GM18507 (cell line): ENCODE measurements around the gene GPX8.

Source experiments
- DNase-seq: peaks from one replicate; pipeline ENCODE4 v3.0.0; 2011; ENCODE audit warnings: low read depth; ENCODE audit not compliant: insufficient read length; ENCODE audit errors: extremely low spot score
- FAIRE-seq: peaks from 2 replicates; lab custom pipeline; 2011; peaks lifted over from hg19 to GRCh38; lab: Jason Lieb, UNC

GPX8 gene

DNA sequence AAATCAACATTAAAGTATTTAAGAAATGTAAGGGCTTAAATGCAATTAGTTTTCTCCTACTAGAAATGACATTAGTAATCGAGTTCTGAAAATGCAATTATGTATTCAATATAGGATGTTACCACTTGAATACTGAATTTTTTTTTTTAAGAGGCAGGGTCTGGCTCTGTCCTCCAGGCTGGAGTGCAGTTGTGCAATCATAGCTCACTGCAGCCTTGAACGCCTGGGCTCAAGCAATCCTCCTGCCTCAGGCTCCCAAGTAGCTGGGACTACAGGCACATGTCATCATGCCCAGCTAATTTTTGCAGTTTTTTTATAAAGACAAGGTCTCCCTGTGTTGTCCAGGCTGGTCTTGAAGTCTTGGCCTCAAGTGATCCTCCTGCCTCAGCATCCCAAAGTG, 11.5 kb downstream of the GPX8 start:
- no peak for FAIRE-seq
- DNase-seq: no peak

- DNase-seq: peak; percentile 63
- peak; percentile 80 for FAIRE-seq
These were observed 12.3 kb downstream of the GPX8 start for GRCh38 chr5:55172051-55172899.

DNA sequence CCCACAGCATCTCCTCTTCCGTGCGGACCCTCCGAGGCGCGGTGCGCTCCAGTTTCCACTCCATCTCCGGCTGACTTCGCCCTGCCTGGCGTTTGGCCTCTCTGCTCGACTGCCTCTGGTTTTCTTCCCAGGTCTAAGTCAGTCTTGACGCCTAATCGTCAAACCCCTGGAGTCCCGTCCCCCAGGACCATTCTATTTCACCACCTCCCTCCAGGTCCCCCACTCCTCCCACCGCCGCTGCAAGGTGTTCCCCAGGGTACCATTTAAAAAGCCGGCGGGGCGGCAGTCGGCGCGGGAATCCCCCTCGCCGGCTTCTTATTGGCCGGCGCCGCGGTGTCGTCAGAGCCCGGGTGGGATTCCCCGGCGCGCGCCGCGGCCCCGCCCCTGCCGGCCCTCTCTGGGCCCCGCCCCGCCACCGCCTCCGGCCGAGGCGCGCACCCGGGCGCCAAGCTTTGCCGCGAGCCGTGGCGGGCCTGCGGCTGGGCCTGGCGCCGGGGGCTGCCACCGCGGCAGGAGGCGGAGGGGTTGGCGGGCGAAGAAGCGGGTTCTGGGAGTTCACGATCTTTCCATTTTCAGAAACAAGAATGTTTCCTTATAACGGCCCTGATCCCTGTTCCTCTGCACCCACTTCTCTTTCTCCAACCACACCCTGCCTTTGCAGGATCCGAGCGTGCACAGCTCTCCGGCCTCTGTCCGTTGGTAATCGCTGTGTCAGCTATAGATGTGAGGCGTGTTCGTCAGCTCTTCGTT, 13.1 kb downstream of the GPX8 start, which contains the start of gene CDC20B:
Gene CDC20B, minus strand, starts transcription at position 241 of the 750 bp plus-strand sequence. Its CDS starts 177 bp downstream, at position 64.
- FAIRE-seq (peak; percentile 26), DNase-seq (peak; percentile 83)

DNA sequence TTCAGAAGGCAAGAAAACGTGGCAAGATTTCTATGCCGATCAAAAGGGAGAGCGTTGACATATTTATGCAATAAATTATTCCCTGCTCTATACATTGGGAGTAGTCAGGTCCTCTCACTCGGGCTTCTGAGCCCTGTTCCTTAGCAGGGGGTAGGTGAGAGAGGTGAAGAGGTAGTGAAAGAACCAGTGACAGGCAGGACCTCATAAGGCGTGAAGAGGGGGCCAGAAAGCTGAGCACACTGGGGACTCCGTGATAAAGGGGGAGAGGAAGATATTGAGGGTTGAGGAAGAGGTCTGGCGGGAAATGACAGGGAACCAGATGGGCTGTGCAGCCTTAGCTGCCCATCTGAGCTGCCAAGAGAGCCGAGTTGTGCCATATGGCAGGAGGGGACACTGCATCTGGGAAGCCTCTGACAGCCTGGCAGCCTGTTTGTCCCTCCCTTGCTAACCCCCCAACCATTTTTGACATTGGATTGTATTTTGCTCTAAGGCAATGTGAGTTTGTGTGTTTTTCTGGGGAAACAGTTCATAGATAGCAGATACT, 13.8 kb downstream of the GPX8 start:
- FAIRE-seq (no peak), DNase-seq (no peak)

DNA sequence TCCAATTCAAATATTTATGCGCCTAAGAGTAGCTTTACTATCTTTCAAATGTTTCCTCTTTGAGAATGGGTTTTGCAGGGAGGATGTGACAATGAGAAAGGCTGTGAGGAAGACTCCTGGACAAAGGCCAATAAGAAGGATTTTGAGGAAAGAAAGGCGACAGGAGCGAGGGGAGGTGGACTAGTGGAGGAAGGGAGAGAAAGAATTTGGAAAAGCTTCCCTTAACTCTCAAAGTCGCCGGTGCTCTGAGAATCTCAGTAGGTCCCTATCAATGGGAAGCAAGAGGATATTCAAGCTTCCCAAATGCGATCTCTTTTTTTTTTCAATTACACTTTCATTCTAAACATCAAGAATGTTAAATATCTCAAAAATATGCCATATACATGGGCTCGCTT, 15.8 kb downstream of the GPX8 start:
- FAIRE-seq (no peak), DNase-seq (no peak)

DNA sequence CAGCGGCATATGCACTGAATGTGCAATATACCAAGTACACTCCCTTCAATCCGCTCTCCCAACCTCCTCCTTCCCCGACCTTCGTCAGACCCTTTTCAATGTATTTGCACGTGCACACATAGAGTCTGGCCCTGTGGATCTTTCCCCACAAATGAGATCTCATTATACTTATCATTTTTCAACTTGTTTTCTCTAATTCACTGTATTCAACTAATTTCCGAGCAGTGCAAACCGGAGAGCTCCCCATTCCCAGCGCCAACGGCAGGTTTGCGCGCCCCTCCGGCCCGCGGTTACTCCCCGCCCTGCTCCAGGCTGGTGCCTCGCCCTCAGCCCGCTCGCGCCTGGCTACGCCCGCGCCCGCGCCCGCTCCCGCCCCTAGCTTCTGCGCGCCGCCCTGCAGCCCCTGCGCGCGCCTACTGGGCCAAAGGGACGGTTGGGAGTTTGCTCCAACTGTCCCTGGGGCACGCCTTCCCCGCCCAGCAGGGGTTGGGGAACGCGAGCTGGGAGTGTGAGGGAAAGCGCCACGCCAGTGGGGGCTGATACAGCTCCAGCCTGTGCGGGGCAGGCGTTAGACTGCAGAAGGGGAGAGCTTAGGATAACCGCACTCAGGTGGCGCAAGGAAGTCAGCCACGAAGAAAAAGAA, 16.3 kb downstream of the GPX8 start:
- DNase-seq: no peak
- no peak for FAIRE-seq

DNA sequence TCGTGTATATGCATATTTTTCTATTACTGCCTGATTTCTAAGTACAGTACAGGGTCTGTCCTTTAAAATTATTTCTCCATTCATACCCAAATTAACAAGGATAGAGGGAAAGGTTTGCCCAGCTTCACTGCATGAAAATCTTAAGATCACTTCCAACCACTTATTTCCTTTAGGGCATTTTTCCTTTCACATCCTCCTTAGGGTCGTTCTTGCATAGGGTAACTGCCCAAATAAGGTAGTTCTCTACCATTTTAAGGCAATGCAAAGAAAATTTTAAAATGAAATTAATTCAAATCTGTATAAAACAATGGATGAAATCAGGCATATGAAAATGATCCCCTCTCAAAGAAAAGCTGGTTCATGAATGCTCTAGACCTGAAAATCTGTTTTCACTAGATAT, 17.1 kb downstream of the GPX8 start:
- no peak for DNase-seq
- FAIRE-seq: no peak

DNA sequence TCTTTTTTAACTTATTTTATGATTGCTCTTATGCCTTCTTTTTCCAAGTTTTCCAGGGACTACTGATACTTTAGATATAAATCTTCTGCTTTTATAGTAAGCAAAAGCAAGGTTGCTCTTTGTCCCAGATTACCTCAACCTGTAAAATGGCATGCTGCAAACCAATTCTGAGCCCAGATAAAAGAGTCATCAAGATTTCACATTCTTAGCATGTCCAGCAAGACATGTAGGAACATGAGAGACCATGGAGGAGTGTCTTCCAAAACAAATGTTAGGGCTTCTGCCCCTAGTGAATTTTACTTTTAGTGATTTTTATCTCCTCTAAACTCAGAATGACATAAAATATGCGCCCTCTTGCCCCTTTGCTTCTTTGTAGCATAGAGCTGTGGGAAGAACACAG, 20.0 kb downstream of the GPX8 start:
- FAIRE-seq: no peak
- no peak for DNase-seq

DNA sequence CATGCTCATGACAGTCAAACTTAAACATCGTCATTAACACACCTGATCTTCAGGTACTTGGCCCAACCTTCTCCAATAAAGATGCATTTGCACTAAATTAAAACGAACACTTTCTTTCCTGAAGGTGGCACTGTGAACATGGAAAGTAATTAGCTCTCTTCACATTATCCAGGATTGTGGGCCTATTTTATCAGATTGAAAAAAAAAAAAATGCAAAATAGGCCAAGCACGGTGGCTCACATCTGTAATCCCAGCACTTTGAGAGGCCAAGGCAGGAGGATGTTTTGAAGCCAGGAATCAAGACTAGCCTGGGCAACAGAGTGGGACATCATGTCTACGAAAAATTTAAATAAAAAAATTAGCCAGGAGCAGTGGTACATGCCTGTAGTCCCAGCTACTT, 27.4 kb downstream of the GPX8 start:
- no peak for FAIRE-seq

DNA sequence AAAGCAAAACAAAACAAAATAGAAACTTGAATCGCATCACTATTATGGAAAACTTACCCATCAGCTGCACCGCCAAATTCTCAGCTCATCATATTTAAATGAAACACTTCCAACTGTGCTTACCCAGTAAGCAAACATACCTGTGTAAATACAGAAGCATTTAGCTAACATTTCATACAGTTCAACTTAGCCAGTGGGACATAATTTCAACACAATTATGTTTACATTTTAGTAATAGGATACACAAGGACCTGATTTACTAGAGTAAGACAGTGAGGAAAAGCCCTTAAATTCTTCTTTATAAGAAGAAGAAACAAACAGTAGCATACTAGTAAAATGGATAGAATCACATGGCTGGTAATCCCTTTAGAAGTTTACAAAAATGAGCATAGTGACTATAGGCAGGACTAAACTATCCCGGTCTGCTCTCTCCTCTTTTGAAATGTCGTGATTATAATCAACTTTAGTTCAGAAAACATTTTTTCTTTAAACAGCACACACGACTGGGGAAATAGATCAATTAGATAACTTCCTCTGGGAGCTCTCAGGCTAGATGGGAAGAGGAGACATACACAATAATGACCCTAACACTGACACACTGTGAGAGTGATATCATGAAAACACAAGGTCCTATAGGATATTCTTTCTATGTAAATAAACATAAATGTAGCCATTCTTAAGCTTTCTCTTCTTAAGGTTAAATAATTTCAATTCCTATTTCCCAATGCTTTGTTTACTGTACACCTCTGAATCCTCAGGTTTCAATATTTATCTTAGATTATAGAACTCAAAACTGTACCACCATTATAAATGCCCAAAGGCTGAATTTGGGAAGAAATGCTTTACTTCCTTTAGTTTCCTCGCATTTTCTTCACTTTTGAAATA, 28.9 kb downstream of the GPX8 start:
- FAIRE-seq (no peak), DNase-seq (no peak)

More for the DNA sequence above, 27.4 kb downstream of the GPX8 start:
- DNase-seq: no peak

- FAIRE-seq (no peak), DNase-seq (no peak)
These were observed 31.2 kb downstream of the GPX8 start for GRCh38 chr5:55191165-55191564.

- DNase-seq: no peak
- no peak for FAIRE-seq
These were observed 45.0 kb downstream of the GPX8 start for GRCh38 chr5:55205001-55205400.

GRCh38 chr5:55211184-55211874, 51.4 kb downstream of the GPX8 start:
- FAIRE-seq (no peak), DNase-seq (no peak)
